ENCODE data around the gene SH2D6. TPM values are rescaled to one million over a fixed set of nuclear protein-coding genes. Genes with fewer than 3 reads are reported as not detected.

Gene SH2D6
- polyA plus RNA-seq, 3 donors = not detected

DNA sequence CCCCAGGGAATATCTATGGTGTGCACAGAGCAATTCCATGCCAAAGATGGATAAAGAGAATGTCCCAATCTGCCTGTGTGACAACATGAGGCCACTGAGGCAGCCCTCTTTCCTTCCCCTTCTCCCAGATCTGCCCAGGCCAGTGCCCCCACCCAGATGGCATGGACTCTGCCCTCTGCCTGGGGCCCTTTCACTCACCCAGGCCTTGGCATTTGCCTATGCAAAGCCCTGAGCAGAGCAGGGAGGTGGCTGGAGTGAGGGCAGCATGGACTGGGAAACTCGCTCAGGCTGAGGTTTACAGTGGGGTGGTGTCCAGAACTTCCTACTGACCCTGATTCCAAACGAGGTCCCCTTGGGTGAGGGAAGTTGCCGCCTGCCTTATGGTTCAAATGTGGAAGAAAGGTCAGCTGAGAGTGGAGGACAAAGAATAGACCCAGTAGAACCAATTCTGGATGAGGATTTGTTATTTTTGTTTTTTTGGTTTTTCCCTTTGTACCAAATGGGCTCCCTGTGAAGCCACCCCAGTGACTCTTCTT lies 8.9 kb downstream of the SH2D6 start:
- no peaks in the 10 kb centered on the region for H4K20me1 ChIP-seq (ENCODE audit: insufficient read depth, low read length)
- Mint-ChIP-seq H3K36me3 (peaks cover 1 to 4% of the 10 kb centered on the region in 2 donors), H3K4me3 (no peak overlapping the region), H3K27me3 (ENCODE audit: low read depth in 3 of 3) (peaks cover 0 to 2% (median 0%) of the 10 kb centered on the region in 3 donors), H3K27ac (peak overlapping the region; percentile 23 to 95 (median 91)), H3K9me3 (peaks cover 0 to 1% (median 0%) of the 10 kb centered on the region in 7 donors), H3K4me1 (peaks cover 37% of the 10 kb centered on the region)
- intact Hi-C loops (cut with micrococcal nuclease) = no loop called here
- H3K4me3 ChIP-seq (replicated peaks in 1 of 3; ENCODE audit: low read depth in 2 of 3, low read length in 3 of 3) = no peak overlapping the region
- DNase-seq = no peak
- no peaks in the 10 kb centered on the region for H3K79me2 ChIP-seq (ENCODE audit: insufficient read depth, low read length)
- H3K36me3 ChIP-seq (replicated peaks in 1 of 2; ENCODE audit: control insufficient read depth in 1 of 2, insufficient read depth in 2 of 2, low read length in 2 of 2) = no peaks in the 10 kb centered on the region
- no peaks in the 10 kb centered on the region for H3K9me3 ChIP-seq (replicated peaks in 1 of 2; ENCODE audit: control insufficient read depth in 1 of 2, insufficient read depth in 1 of 2, low read length in 2 of 2)
- peak overlapping the region in 1 of 2 donors; percentile 75 for H3K27ac ChIP-seq (ENCODE audit: low read depth in 1 of 2, low read length in 2 of 2)
- H3K4me1 ChIP-seq (ENCODE audit: control insufficient read depth in 1 of 2, insufficient read depth in 2 of 2, low read length in 2 of 2) = peaks cover 30 to 32% of the 10 kb centered on the region in 2 donors
- no peak overlapping the region for H3K4me2 ChIP-seq (replicated peaks; ENCODE audit: extremely low read depth, low read length, poor library complexity, severe bottlenecking)
- no peaks in the 10 kb centered on the region for H3K27me3 ChIP-seq (ENCODE audit: control insufficient read depth in 2 of 2, insufficient read depth in 2 of 2, low read length in 2 of 2)
- 80% methylated on average over 1 of the region's 3 CpGs for WGBS (ENCODE audit: insufficient coverage)
- H2AFZ ChIP-seq (ENCODE audit: insufficient read depth, low read depth, low read length, poor library complexity, severe bottlenecking) = no peak overlapping the region
- TF ChIP-seq, protein P1, sequence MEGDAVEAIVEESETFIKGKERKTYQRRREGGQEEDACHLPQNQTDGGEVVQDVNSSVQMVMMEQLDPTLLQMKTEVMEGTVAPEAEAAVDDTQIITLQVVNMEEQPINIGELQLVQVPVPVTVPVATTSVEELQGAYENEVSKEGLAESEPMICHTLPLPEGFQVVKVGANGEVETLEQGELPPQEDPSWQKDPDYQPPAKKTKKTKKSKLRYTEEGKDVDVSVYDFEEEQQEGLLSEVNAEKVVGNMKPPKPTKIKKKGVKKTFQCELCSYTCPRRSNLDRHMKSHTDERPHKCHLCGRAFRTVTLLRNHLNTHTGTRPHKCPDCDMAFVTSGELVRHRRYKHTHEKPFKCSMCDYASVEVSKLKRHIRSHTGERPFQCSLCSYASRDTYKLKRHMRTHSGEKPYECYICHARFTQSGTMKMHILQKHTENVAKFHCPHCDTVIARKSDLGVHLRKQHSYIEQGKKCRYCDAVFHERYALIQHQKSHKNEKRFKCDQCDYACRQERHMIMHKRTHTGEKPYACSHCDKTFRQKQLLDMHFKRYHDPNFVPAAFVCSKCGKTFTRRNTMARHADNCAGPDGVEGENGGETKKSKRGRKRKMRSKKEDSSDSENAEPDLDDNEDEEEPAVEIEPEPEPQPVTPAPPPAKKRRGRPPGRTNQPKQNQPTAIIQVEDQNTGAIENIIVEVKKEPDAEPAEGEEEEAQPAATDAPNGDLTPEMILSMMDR (IDR thresholded peaks at IDR 0.05) = no peak
- no peak overlapping the region for H3K9ac ChIP-seq (ENCODE audit: insufficient read depth, low read length, poor library complexity, severe bottlenecking)

DNA sequence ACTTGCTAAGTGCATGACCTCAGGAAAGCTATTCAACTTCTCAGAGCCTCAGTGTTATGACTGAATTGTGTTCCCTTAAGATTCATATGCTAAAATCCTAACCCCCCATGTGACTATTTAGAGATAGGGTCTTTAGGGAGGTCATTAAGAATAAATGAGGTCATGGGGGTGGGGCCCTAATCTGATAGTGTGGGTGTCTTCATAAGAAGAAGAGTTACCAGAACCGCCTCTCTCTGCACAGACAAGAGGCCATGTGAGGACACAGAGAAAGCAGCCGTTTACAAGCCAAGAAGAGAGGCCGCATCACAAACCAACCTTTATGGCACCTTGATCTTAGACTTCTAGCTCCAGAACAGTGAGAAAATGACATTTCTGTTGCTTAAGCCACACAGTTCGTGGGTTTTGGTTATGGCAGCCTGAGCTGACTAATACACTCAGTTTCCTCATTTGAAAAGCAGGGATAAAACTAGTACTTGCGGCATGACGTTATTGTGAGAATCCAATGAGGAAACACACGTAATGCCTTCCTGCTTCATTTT lies 9.9 kb downstream of the SH2D6 start:
- peak overlapping the region; percentile 60 to 75 for H3K27ac ChIP-seq (ENCODE audit: low read depth in 1 of 2, low read length in 2 of 2)
- peak overlapping the region; percentile 86 to 97 (median 93) for H3K27ac Mint-ChIP-seq

More for the DNA sequence above, 9.9 kb downstream of the SH2D6 start:
- Mint-ChIP-seq H3K27me3 (ENCODE audit: low read depth in 3 of 3) (peaks cover 0 to 2% (median 0%) of the 10 kb centered on the region in 3 donors), H3K36me3 (peaks cover 1 to 4% of the 10 kb centered on the region in 2 donors), H3K4me1 (peaks cover 37% of the 10 kb centered on the region), H3K4me3 (peak overlapping the region; percentile 6 to 35), H3K9me3 (peaks cover 0 to 1% (median 0%) of the 10 kb centered on the region in 7 donors)
- H3K4me3 ChIP-seq (replicated peaks in 1 of 3; ENCODE audit: low read depth in 2 of 3, low read length in 3 of 3) = no peak overlapping the region
- intact Hi-C loops (cut with micrococcal nuclease) = no loop called here
- no peaks in the 10 kb centered on the region for H3K27me3 ChIP-seq (ENCODE audit: control insufficient read depth in 2 of 2, insufficient read depth in 2 of 2, low read length in 2 of 2)
- H3K9ac ChIP-seq (ENCODE audit: insufficient read depth, low read length, poor library complexity, severe bottlenecking) = no peak overlapping the region
- no peak overlapping the region for H2AFZ ChIP-seq (ENCODE audit: insufficient read depth, low read depth, low read length, poor library complexity, severe bottlenecking)
- no peaks in the 10 kb centered on the region for H3K79me2 ChIP-seq (ENCODE audit: insufficient read depth, low read length)
- TF ChIP-seq, protein P1 (IDR thresholded peaks at IDR 0.05) = no peak
- no peaks in the 10 kb centered on the region for H4K20me1 ChIP-seq (ENCODE audit: insufficient read depth, low read length)
- peaks cover 30 to 33% of the 10 kb centered on the region in 2 donors for H3K4me1 ChIP-seq (ENCODE audit: control insufficient read depth in 1 of 2, insufficient read depth in 2 of 2, low read length in 2 of 2)
- 26% methylated on average over 6 of the region's 7 CpGs for WGBS (ENCODE audit: insufficient coverage)
- H3K9me3 ChIP-seq (replicated peaks in 1 of 2; ENCODE audit: control insufficient read depth in 1 of 2, insufficient read depth in 1 of 2, low read length in 2 of 2) = no peaks in the 10 kb centered on the region
- DNase-seq = peak; percentile 82 to 94 (median 92)
- peak overlapping the region; percentile 18 for H3K4me2 ChIP-seq (replicated peaks; ENCODE audit: extremely low read depth, low read length, poor library complexity, severe bottlenecking)
- no peaks in the 10 kb centered on the region for H3K36me3 ChIP-seq (replicated peaks in 1 of 2; ENCODE audit: control insufficient read depth in 1 of 2, insufficient read depth in 2 of 2, low read length in 2 of 2)

All from CD14-positive monocyte (primary cell).